Measurements from ENCODE around the gene FAM43B.

GRCh38 chr1:20507564-20508410 is 44.6 kb upstream of the FAM43B start, which contains the start of gene MUL1:
- TF ChIP-seq ZNF274 (IDR thresholded peaks at IDR 0.05; ENCODE audit: low read depth, low read length) (no peak), SUZ12 (IDR thresholded peaks at IDR 0.05; ENCODE audit: extremely low read depth, insufficient read depth, insufficient read length) (no peak)

Measured in NT2/D1 (cell line).